ENCODE results near the gene PPFIA3.
A peak's percentile ranks its signal among the peaks of the same experiment; 100 is the strongest.
"Not testable (repeated sequence)": the region's sequence is repeated elsewhere in the genome, so short reads cannot be mapped to it uniquely, and the experiment has no call there.

PPFIA3 gene

DNA sequence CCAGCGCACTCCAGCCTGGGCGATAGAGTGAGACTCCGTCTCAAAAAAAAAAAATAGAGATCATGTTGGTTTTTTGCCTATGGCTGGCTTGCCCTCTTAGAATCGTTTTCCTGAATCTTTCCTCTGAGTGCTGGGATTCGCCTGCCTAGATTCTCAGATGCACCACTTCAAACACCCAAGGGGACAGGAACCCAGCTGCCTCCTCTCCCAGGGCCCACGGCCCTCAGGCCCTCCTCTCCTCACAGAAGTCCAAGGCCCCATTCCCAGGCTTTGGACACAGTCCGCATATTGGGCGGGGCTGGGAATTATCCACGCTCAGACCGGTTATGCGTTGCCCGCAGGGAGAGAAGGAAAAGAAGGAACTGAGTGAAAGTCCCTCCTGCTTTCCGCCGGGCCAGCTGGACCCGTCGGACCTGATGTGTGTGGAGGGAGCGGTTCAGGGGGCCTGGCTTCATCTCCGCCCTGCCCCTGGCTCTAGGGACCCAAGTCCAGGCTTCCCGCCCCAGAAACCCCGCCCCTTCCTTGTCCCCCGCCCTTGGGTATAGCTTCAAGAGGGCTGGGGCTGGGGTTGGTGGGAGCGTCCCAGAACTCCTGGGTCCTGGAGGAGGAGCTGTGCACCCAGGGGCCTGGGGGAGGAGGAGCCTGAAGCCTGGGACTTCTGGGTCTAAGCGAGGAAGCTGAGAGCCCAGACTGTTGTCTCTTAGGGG, 5.8 kb downstream of the PPFIA3 start:
- DNase-seq (ENCODE audit: low spot score) = no peak

DNA sequence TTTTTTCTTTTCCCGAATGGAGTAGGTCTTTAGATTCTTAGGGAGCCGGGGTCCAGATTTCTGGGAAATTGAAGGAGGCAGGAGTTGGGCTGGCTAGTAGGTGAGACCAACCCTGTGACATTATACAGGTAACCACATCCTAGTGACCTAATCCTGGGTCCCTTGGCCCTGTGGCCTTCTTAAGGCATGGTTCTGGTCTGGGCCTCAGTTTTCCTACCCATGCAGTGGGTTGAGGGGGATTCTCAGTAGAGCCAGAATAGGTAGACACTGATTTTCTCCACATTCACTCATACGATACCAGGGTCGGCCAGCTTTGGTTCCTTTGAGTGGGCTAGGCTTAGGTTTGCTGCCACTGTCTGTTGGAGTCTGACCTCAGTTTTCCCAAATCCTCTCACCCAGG, 7.2 kb downstream of the PPFIA3 start:
- DNase-seq (ENCODE audit: low spot score) = no peak

DNA sequence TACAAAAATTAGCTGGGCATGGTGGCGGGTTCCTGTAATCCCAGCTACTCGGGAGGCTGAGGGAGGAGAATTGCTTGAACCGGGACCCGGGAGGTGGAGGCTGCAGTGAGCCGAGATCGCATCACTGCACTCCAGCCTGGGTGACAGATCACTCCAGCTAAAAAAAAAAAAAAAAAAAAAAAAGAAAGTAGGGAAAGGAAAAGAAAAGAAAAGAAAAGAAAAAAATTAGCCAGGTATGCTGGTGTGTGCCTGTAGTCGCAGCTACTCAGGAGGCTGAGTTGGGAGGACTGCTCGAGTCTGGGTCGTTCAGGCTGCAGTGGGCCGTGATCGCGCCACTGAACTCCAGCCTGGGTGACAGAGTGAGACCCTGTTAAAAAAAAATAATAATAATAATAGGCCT, 7.9 kb downstream of the PPFIA3 start:
- DNase-seq (ENCODE audit: low spot score) = not testable (repeated sequence)

DNA sequence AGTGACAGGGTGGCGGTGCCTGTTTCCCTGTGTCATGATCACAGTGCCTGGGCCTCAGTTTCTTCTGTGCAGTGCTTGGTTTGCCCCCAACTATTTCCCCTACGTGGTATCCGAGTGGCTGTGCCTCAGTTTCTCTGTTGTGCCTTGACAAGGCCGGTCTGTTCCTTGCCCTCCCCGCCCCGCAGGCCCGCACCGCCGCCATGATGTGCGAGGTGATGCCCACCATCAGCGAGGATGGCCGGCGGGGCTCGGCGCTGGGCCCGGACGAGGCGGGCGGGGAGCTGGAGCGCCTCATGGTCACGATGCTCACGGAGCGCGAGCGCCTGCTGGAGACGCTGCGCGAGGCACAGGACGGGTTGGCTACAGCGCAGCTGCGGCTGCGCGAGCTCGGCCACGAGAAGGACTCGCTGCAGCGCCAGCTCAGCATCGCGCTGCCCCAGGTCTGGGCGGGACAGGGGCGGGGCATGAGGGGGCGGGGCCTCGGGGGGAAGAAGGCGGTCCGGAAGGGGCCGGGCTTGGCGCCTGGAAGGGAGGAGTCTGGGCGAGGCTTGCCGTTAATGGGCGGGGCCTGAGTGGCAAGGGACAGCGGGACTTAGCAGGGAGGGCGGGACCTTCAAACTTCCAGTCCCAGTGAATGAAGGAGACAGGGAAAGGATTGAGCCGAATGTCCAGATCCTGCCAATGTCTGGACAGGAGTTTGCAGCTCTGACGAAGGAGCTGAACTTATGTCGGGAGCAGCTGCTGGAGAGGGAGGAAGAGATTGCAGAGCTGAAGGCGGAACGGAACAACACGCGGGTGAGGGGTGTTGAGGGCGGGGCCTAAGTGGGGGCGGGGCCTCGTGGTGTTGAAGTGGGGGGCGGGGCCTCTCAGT, 8.6 kb downstream of the PPFIA3 start:
- DNase-seq (ENCODE audit: low spot score) = peak; percentile 97

DNA sequence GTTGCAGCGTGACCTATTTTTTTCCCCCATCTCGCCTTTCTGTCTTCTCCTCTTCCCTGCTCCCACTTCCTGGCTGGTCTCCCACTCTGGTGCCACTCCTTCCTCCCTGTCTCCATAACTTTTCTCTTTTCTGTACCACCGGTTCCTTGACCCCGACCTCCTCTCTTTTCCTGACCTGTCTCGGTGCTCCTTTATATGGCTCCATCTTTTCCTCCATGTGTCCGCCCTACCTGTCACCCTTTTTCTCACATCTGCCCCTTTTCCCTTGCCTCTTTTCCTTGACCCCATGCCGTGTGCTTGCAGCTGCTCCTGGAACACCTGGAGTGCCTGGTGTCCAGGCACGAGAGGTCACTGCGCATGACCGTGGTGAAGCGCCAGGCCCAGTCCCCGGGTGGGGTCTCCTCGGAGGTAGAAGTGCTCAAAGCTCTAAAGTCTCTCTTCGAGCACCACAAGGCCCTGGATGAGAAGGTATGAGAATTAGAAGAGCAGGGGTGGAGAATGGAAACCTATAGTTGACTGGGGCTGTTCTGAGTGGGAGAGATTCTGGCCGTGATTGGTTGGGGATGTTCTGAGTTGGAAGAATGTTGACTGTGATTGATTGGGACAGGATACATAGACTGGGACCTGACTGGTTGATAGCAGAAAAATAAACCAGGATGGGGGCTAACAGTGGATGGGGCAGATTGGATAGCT, 9.3 kb downstream of the PPFIA3 start:
- DNase-seq (ENCODE audit: low spot score) = no peak

DNA sequence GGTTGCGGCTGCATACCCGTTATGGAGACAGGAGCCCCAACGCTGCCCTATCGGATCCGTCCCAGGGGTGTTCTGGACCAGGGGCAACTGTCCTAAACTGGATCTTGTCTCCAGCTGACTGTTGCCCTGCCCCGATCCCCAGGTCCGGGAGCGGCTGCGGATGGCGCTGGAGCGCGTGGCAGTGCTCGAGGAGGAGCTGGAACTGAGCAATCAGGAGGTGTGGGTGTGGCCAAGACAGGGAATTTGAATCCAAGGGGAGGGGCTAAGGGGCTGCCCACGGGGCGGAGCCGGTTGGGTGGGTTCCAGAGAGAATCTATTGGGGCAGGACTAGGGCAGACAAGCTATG, 9.9 kb downstream of the PPFIA3 start:
- DNase-seq (ENCODE audit: low spot score) = no peak

DNA sequence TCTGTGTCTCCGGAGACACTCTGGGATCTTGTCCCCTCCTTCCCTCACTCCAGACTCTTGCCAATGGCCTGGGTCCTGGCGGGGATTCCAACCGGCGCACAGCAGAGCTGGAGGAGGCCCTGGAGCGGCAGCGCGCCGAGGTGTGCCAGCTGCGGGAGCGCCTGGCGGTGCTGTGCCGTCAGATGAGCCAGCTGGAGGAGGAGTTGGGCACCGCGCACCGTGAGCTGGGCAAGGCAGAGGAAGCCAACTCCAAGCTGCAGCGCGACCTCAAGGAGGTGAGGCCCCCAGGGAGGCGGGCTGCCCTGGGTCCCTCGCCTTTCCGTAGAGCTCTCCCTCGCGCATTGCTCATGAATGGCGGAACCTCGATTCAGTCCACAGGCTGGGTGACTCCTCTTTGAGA, 11.0 kb downstream of the PPFIA3 start:
- DNase-seq (ENCODE audit: low spot score) = no peak

DNA sequence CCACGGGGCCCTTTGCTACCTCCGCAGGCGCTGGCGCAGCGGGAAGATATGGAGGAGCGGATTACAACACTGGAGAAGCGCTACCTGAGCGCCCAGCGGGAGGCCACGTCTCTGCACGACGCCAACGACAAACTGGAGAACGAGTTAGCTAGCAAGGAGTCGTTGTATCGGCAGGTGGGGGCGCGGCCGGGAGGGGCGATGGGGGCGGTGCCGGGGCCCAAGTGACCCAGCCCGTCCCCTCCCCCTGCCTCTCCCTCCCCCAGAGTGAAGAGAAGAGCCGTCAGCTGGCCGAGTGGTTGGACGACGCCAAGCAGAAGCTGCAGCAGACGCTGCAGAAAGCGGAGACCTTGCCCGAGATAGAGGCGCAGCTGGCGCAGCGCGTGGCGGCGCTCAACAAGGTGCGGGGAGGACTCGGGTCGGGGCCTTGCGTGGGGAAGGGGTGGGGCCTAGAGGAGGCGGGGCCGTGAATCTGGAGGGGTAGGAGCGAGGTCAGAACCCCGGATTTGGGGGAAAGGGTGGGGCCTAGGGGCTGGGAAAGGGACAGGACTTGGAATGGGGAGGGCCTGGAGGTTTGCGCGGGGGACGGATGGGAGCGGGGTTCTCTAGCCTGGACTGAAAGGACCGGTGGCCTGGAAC, 13.7 kb downstream of the PPFIA3 start:
- no peak for DNase-seq (ENCODE audit: low spot score)

DNA sequence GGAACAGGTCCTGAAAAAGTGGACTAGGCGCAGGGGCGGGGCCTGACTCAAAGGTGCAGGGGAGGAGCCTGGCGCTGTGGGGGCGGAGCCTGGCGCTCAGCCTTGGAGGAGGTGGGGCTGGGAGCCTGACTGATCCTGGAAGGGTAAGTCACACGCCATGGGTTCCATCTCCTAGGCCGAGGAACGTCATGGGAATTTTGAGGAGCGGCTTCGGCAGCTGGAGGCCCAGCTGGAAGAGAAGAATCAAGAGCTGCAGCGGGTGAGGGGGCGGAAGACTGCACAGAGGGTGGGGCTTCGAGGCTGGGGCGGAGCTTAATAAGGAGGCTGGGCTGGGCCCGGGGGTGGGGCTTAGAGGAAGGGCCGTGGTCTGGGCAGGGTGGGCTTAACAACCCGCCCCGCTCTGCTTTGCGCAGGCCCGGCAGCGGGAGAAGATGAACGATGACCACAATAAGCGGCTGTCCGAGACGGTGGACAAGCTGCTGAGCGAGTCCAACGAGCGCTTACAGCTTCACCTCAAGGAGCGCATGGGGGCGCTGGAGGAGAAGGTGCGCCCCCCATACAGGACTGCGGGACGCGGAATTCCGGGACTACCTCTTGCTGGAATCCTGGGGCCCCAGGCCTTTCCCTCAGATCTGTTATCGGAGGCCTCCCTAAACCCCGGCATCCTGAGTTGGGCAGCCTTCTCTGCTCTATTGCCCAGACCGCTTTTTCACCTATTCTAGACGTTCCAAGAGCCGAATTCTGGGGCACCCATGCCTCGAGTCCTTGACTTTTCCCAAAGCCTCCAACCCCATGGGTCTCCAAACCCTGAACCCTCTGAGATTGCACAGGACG, 14.5 kb downstream of the PPFIA3 start:
- DNase-seq (ENCODE audit: low spot score) = no peak

DNA sequence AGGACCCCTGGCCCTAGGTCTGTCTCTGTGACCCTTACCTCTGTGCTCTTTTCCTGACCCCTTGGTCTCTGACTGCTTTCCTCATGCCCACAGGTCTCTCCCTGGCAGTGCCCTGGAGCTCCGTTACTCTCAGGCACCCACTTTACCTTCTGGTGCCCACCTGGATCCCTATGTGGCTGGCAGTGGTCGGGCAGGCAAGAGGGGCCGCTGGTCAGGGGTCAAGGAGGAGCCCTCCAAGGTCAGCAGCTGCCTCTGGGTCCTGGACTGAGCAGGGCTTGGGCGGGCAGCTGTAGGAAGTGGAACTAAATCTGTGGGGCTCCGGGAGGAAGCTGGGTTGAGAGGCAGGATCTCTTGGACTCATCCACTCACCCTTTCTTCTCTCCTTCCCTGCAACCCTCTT, 16.3 kb downstream of the PPFIA3 start:
- DNase-seq (ENCODE audit: low spot score) = no peak

DNA sequence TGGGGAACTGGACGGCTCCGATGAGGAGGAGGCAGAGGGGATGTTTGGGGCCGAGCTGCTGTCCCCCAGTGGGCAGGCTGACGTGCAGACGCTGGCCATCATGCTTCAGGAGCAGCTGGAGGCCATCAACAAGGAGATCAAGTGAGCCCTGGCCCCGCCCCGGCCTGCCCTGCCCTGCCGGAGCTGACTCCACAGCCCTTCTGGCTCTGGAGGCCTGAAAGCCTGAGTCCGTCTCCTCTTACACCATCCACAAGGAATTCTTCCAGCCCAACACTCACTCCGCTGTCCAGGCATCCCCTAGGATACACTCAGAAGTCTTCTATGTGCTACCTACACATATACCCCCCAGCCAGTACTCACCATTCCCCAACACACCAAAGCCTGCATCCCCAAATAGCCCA, 17.4 kb downstream of the PPFIA3 start:
- DNase-seq (ENCODE audit: low spot score) = no peak

DNA sequence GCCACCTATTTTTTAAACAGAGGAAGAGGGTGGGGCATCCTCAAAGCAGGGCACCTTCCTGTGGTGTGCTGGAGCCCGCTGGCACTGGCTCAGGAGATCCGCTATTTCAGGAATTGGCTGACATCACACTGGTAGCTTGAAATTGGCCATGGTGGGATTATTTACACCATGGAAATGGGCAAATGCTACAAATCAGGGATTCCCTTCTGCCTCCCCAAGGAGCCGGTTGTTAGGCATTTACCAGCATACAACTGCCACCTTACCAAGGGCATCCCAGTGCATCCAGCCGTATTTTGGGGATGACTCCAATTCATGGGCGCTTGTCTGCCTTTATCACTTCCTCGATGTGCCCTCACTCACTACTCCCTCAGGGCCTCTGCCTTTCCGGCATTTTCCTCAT, 21.6 kb downstream of the PPFIA3 start:
- no peak for DNase-seq (ENCODE audit: low spot score)

DNA sequence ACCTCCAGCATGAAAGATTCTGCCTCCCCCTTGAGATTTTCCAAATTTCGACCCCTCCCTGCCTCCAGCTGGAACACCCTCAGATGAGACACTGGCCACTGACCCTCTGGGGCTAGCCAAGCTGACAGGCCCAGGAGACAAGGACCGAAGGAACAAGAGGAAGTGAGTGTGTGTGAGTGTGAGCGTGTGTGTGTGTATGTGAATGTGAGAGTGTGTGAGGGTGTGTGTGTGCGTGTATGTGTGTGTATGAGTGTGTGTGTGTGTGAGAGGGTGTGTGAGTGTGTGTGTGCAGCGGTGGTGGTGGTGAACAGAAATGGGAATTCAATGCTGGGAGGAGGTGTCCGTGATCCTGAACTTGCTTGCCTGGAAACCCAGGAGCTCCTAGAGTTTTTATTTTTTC, 22.0 kb downstream of the PPFIA3 start:
- DNase-seq (ENCODE audit: low spot score) = no peak

DNA sequence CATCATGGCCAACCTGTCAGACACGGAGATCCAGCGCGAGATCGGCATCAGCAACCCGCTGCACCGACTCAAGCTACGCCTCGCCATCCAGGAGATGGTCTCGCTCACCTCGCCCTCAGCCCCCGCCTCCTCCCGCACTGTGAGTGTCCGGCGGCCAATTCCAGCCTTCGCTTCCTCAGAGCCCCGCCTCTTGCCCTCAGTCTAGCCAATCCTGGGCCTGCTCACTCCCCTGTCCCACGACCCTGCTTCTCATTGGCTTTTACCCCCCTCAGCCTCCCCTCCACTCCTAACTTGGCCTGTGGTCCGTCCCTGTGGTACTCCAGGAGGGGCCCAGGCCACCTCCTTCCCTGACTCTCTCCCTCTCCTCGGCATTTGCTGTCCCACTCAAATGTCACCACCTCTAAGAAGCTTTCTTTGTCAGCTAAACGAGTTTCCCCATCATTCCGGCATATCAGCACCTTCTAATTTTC, 23.6 kb downstream of the PPFIA3 start:
- peak; percentile 89 for DNase-seq (ENCODE audit: low spot score)

DNA sequence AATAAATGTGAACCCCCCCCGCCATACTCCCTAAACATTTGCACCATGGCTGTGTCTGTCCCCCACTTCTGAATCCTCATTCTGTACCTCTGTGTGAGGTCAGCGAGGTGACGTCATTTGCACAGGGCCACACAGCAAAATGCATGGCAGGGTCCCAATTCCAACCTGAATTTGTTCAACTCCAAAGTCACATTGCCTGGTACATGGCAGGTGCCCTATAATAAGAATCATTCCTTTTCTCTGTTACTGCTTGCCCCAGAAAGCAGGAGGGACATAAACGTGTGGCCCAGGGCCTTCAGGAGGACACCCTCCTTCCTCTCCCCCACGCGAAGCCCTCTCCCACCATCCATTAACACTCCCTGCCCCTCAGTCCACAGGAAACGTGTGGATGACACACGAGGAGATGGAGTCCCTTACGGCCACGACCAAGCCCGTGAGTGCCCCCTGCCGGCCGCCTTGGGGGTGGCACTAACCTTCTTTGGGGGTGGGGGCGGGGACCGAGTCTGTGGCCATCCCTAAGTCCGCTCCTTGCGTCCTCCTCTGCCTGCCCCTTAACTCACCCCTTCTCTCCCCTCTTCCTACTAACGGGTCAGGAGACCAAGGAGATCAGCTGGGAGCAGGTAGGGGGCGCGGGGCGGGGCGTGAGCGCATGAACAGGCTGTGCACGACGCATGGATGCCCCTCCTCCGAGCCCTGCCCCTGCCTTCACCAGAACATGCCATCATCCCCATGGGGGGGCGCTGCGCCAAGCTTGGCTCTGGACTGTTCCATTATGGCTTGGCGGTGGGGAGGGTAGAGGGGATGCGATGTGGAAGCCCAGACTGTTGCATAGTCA, 26.4 kb downstream of the PPFIA3 start:
- peak; percentile 71 for DNase-seq (ENCODE audit: low spot score)

DNA sequence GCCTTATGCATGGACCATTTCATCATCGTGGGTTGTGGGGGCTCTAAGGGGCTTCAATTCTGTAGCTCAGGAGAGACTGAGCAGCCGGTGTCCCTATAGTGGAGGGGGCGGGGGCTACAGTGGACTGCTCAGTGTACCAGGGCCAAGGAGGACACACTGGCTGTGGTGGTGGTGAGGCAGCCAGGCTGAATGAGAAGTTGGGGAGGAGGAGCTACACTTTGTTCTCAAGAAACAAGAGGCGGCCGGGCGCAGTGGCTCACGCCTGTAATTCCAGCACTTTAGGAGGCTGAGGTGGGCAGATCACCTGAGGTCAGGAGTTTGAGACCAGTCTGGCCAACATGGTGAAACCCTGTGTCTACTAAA, 27.0 kb downstream of the PPFIA3 start:
- not testable (repeated sequence) for DNase-seq (ENCODE audit: low spot score)

DNA sequence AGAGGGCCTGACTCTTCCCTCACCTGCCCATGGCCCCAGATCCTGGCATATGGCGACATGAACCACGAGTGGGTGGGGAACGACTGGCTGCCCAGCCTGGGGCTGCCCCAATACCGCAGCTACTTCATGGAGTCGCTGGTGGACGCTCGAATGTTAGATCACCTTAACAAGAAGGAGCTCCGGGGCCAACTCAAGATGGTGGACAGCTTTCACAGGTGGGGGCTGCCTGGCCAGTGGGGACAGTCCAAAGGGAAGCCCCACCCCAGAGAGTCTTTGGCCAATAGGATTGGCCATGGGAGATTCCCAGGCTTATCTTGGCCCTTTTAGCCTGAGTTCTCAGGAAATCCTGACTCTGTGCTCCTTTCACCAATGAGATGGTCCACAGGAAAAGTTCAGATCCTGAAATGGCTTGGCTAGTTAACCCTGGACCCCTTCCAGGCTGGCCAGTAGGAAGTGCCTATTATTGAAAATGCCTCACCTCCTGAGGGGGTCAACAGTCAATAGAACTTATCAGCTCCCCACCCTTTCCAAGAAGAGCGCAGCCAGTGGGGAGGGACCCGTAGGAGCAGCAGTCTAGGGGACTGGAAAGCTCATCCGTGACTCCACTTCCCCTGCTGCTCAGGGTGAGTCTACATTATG, 28.8 kb downstream of the PPFIA3 start:
- DNase-seq (ENCODE audit: low spot score) = no peak

DNA sequence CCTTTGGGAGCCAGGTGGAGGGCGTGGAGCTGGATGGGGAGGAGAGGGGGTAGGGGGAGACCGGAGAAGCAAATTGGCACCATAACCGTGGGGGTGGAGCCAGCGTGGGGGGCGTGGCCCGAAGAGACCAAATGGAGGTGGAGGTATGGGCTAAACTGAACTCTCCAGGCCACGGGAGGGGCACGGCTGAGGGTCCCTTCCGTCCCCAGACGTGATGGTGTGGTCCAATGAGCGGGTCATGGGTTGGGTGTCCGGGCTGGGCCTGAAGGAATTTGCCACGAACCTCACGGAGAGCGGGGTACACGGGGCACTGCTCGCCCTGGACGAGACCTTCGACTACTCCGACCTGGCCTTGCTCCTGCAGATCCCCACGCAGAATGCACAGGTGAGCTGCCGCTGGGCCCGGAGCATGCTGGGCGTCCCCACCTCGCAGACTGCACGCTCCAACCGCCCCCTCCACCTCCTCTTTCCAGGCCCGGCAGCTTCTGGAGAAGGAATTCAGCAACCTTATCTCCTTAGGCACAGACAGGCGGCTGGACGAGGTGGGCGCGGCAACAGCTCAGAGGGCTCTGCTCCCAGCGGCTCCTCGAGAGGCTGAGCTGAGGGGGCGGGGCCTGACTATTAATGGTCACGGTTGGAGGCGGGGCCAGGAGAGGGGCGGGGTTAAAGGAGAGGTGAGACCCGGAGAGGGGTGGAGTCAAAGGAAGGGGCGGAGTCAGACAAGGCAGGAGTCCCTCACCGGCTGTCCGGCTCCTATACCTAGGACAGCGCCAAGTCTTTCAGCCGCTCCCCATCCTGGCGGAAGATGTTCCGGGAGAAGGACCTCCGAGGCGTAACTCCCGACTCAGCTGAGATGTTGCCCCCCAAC, 29.7 kb downstream of the PPFIA3 start:
- peak; percentile 80 for DNase-seq (ENCODE audit: low spot score)

DNA sequence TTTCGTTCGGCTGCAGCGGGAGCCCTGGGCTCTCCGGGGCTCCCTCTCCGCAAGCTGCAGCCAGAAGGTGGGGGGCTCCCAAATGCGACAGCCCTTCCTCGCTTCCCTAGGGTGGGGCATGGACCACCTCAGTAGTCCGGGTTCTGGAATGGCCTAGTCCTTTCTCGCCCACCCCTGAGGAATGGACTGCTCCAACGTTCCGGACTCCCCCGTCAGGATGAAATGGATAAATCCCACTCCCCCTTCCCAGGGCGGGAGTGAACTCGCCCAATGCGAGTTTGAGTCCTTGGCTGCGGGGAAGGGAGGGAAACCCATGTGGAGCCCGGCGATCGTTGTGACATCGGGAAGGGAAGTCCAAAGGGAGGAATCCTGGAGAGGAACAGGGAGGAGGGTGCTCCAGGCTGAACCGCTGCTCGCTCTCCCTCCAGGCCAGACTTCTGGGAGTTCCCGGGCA, 30.3 kb downstream of the PPFIA3 start:
- peak; percentile 70 for DNase-seq (ENCODE audit: low spot score)
